ENCODE measurements around the gene MAPK4. TPM values are rescaled to one million over a fixed set of nuclear protein-coding genes. Genes with fewer than 3 reads are reported as not detected.

The MAPK4 gene
- total RNA-seq, 1 experiment from 2014 or later: not detected

DNA sequence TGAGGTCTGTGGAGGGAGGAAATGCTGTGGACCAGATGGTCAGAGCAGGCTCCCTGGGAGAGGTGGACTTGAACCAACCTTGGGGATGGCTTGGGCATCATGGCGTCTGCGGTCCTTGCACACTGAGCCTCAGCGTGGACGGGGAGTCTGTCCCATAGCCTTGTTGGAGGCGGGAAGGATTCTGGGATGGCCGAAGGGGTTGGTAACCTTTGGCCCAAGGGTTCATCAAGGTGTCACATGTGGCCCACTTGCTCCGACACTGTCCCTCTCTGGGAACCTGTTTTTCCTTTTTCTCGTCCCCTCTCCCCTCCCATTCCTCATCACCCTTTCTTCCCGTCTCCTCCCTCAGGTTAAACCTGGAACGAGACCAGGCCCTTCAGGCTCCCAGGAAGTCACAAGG is 66.4 kb downstream of the MAPK4 start:
- POLR2A ChIA-PET (ENCODE audit: unreplicated experiment): no interaction called here
- Histone ChIP-seq H4K20me1 (ENCODE audit: insufficient read depth) (no peaks in the 10 kb centered on the region), H3K9me2 (ENCODE audit: insufficient read depth) (no peaks in the 10 kb centered on the region), H3K27me3 (ENCODE audit: insufficient read depth, low read depth) (no peaks in the 10 kb centered on the region), H3K79me2 (ENCODE audit: low read depth) (no peaks in the 10 kb centered on the region), H3K4me1 (replicated peaks; ENCODE audit: insufficient read depth) (no peaks in the 10 kb centered on the region), H2AFZ (no peak overlapping the region), H3K27ac (no peak overlapping the region), H3K9me3 (ENCODE audit: insufficient read depth, low read depth) (no peaks in the 10 kb centered on the region), H3K4me2 (no peak overlapping the region), H3K36me3 (ENCODE audit: low read depth) (no peaks in the 10 kb centered on the region), H3F3A (ENCODE audit: insufficient read depth, low read depth) (no peaks in the 10 kb centered on the region), H3K4me3 (no peak overlapping the region)
- DNase-seq: no peak
- CTCF ChIA-PET: no interaction called here
- intact Hi-C loops (cut with micrococcal nuclease; ENCODE audit: unreplicated experiment): no loop called here
- BruUV-seq (replicated peaks): no TSS peak
- no peak for TF ChIP-seq EZH2 (IDR thresholded peaks at IDR 0.05; ENCODE audit: low read depth)
- TF ChIP-seq, protein P1, sequence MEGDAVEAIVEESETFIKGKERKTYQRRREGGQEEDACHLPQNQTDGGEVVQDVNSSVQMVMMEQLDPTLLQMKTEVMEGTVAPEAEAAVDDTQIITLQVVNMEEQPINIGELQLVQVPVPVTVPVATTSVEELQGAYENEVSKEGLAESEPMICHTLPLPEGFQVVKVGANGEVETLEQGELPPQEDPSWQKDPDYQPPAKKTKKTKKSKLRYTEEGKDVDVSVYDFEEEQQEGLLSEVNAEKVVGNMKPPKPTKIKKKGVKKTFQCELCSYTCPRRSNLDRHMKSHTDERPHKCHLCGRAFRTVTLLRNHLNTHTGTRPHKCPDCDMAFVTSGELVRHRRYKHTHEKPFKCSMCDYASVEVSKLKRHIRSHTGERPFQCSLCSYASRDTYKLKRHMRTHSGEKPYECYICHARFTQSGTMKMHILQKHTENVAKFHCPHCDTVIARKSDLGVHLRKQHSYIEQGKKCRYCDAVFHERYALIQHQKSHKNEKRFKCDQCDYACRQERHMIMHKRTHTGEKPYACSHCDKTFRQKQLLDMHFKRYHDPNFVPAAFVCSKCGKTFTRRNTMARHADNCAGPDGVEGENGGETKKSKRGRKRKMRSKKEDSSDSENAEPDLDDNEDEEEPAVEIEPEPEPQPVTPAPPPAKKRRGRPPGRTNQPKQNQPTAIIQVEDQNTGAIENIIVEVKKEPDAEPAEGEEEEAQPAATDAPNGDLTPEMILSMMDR (conservative IDR thresholded peaks at IDR 0.05): no peak

DNA sequence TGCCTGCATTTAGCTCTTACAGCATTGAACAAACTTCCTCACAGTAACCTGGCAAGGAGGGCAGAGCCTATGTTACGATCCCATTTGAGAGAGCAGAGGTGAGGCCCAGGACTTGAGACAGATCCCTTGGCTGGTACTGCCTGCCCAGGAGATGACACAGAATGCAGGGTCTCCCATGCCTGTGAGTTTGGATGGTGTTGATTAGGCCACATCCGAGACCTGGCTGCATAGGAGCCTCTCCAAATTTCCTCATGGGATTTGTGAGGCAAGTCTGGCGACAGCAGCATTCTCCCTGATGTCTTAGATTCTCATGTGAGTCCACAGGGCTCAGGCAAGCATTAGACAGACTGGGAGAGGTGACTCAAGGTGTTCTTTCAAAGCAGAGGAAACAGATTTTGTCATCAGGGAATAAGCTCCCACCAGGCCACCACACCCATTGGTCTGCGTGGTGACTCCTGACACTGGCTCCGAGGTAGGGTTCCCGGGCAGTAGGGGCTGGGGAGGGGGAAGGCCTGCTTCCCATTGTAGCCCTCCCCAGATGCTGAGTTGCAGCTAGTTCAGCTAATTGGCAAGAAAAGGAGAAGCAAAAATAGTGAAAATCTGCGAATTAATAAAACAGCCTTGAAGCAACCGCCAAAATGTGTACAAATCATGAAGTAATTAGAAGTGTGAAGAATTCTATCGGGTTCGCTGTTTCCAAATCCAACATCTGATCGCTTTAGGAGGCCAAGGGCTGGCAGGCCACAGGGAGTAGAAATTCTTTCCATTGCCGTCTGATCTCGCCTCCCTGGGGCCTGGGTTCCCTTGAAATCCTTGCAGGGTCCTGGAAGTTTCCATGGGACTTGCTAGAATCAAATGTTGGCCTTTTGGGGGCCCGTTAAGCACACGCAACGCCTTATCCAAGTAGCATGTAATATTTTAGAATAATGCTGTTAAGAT is 68.0 kb downstream of the MAPK4 start:
- no peak overlapping the region for H3K27ac ChIP-seq
- H3K4me1 ChIP-seq (replicated peaks; ENCODE audit: insufficient read depth): peaks cover 10% of the 10 kb centered on the region; the same call in 1 of the 2 replicates
- no peak overlapping the region for H3K4me2 ChIP-seq
- no peaks in the 10 kb centered on the region for H3K27me3 ChIP-seq (ENCODE audit: insufficient read depth, low read depth)
- TF ChIP-seq, protein P1 (conservative IDR thresholded peaks at IDR 0.05): no peak
- TF ChIP-seq EZH2 (IDR thresholded peaks at IDR 0.05; ENCODE audit: low read depth): no peak
- peaks cover 10% of the 10 kb centered on the region; the same call in 1 of the 2 replicates for H3F3A ChIP-seq (ENCODE audit: insufficient read depth, low read depth)
- intact Hi-C loops (cut with micrococcal nuclease; ENCODE audit: unreplicated experiment): no loop called here
- no peaks in the 10 kb centered on the region for H3K9me3 ChIP-seq (ENCODE audit: insufficient read depth, low read depth)
- H4K20me1 ChIP-seq (ENCODE audit: insufficient read depth): no peaks in the 10 kb centered on the region
- no TSS peak for BruUV-seq (replicated peaks)
- no peaks in the 10 kb centered on the region for H3K9me2 ChIP-seq (ENCODE audit: insufficient read depth)
- H2AFZ ChIP-seq: no peak overlapping the region
- DNase-seq: no peak
- H3K79me2 ChIP-seq (ENCODE audit: low read depth): no peaks in the 10 kb centered on the region
- no peaks in the 10 kb centered on the region for H3K36me3 ChIP-seq (ENCODE audit: low read depth)
- ChIA-PET CTCF (no interaction called here), POLR2A (ENCODE audit: unreplicated experiment) (no interaction called here)
- no peak overlapping the region for H3K4me3 ChIP-seq

DNA sequence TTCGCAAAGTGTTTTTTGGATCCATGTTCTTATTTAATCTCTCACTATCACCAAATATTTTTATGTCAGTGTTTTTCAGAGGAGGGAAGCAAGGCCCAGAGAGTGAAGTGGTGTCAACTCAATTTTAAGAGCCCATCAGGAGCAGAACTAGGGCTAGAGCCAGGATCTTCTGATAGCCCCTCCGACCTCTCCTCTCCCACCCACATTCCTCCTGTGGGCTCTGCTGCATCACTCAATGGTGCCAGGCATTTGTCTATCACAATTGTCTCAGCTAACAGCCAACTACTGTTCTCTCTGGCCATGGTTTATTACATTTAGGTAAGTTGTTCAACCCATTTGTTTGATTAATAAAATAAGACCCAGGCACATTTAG is 68.6 kb downstream of the MAPK4 start:
- no TSS peak for BruUV-seq (replicated peaks)
- CTCF ChIA-PET: no interaction called here
- no peaks in the 10 kb centered on the region for H4K20me1 ChIP-seq (ENCODE audit: insufficient read depth)
- H3K9me3 ChIP-seq (ENCODE audit: insufficient read depth, low read depth): no peaks in the 10 kb centered on the region
- peaks cover 10% of the 10 kb centered on the region; the same call in 1 of the 2 replicates for H3F3A ChIP-seq (ENCODE audit: insufficient read depth, low read depth)
- H2AFZ ChIP-seq: no peak overlapping the region
- H3K27me3 ChIP-seq (ENCODE audit: insufficient read depth, low read depth): no peaks in the 10 kb centered on the region
- DNase-seq: no peak
- no peak overlapping the region for H3K4me2 ChIP-seq
- H3K79me2 ChIP-seq (ENCODE audit: low read depth): no peaks in the 10 kb centered on the region
- intact Hi-C loops (cut with micrococcal nuclease; ENCODE audit: unreplicated experiment): no loop called here
- no peak overlapping the region for H3K27ac ChIP-seq
- peaks cover 13% of the 10 kb centered on the region; the same call in 1 of the 2 replicates for H3K4me1 ChIP-seq (replicated peaks; ENCODE audit: insufficient read depth)
- POLR2A ChIA-PET (ENCODE audit: unreplicated experiment): no interaction called here
- no peaks in the 10 kb centered on the region for H3K36me3 ChIP-seq (ENCODE audit: low read depth)
- TF ChIP-seq, protein P1 (conservative IDR thresholded peaks at IDR 0.05): no peak
- no peak for TF ChIP-seq EZH2 (IDR thresholded peaks at IDR 0.05; ENCODE audit: low read depth)
- H3K9me2 ChIP-seq (ENCODE audit: insufficient read depth): no peaks in the 10 kb centered on the region
- no peak overlapping the region for H3K4me3 ChIP-seq
